GM12891 (cell line): ENCODE results near the gene C4BPA.

ENCODE experiments used
- PAX5 ChIP-seq: IDR thresholded peaks from 2 replicates; pipeline ENCODE4 v1.6.1; 2011; ENCODE audit warnings: low read length, moderate library complexity, mild to moderate bottlenecking; ENCODE audit not compliant: insufficient read depth, severe bottlenecking
- POLR2A ChIP-seq: IDR thresholded peaks from 2 replicates; pipeline ENCODE4 v1.6.1; 2011; ENCODE audit warnings: low read depth, low read length, control low read depth

- TF ChIP-seq PAX5 (no peak), POLR2A (no peak)
These were observed 36.4 kb upstream of the C4BPA start for GRCh38 chr1:207067665-207068064.
